GM18868 (cell line): ENCODE measurements around the gene CD4.

ENCODE experiments used
- ATAC-seq: cut with Tn5 transposase; IDR thresholded peaks from one replicate; pipeline ENCODE4 v1.9.1; 2021; ENCODE audit warnings: mild to moderate bottlenecking, moderate library complexity; ENCODE audit not compliant: unreplicated experiment

Gene CD4

DNA sequence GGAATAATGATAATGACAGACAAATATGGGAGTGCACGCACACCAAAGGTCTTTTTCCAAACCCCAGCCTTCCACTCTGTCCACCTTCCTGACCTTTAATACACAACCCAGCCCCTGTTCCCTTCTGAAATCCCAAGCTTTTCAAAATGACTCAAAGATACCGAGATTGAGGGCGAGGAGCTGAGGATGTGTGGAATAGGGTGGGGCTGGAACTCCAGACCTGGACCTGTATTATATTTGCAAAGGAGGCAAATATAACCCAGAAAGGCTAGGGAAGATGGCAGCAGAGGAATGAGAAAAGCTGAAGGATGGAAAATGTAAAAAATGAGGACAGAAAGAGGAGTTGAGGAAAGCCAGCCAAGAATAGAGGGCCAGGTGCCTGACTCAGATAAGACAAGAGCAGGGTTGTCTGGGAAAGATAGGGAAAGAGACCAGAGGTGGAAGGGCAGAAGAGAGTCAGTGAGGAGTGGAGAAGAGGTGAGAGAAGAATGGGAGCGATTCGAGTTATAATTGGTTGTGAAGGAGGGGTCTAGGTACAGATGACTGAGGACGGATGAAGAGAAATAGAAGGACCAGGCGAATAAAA, 24.2 kb upstream of the CD4 start:
- no peak for ATAC-seq

GRCh38 chr12:6765634-6766581, 23.4 kb upstream of the CD4 start, which contains the start of gene PTMS:
Gene PTMS, plus strand, starts transcription at chr12:6766363. Its CDS starts 343 bp downstream, at chr12:6766706.
- peak; percentile 3 for ATAC-seq

DNA sequence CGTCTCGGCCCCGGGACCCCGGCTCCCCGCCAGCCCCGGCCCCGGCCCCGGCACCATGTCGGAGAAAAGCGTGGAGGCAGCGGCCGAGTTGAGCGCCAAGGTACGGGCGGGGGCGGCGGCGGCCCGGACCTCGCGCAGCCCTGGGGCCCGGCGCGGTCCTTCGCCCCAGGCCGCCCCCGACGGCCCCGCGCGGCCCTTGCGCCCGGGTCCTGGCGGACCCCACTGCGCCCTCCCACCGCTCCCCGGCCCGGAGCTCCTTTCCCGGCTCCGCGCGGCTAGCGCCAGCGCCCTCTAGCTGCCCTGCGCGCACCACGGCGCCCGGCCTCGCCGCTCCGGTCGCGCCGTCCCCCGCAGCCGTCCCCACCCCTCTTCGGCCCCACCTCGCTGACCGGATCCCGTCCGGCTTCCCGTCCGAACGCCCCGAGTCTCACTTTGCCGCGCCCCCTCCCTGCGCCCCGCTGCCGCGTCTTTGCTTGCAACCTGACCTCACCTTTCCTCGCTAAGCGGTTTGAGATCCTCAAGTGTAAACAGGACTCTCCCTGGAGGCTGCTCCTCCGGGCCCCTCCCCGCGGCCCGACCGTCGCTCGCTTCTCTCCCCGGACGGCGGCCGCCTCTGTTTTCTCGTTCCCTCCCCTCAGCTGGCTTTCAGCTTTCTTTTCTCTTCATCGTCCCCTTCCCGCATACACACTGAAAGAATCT, 22.5 kb upstream of the CD4 start:
- ATAC-seq = peak; percentile 56

GRCh38 chr12:6767353-6768319, 21.7 kb upstream of the CD4 start:
- no peak for ATAC-seq

DNA sequence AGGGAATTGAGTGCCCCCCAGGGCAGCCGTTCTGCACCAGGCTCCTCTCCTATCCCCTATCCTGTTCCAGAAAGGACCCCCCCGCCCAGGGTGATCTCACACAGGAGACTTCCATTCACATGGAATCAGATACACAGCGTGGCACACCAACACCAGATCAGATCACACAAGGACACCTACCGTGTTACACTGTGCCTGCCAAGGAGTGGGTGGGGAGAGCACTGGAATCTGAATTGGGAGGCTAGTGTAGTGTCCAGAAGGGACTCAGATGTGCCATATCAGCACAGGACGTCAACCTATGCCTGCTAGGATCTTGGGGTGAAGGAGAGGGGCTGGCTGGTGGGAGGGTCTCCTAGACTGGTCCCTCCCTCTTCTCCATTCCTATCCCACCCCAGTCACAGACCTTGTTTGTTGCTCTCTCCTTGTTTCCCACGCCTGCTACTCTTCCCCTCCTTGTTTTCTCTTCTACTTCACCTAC, 20.9 kb upstream of the CD4 start:
- no peak for ATAC-seq

- no peak for ATAC-seq
Observed at GRCh38 chr12:6768990-6769389, 20.3 kb upstream of the CD4 start.

- ATAC-seq = no peak
Observed at GRCh38 chr12:6769666-6770065, 19.7 kb upstream of the CD4 start.

DNA sequence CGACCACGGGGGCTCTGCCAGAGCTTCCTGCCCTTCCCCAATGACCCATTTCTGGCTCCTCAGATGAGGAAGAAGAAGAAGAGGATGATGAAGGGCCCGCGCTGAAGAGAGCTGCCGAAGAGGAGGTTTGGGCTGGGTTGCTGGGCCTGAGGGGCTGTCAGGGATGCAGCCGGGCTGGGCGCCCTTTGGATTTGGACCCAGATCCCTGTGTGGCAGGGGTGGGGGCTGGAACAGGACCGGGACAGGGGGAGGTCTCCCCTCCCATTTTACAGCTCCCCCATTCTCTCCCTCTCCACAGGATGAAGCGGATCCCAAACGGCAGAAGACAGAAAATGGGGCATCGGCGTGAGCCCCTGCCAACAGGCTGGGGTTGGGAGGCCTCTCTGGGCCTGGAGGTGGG, 19.2 kb upstream of the CD4 start:
- ATAC-seq = no peak

- ATAC-seq = no peak
Observed at GRCh38 chr12:6770600-6770999, 18.7 kb upstream of the CD4 start.

DNA sequence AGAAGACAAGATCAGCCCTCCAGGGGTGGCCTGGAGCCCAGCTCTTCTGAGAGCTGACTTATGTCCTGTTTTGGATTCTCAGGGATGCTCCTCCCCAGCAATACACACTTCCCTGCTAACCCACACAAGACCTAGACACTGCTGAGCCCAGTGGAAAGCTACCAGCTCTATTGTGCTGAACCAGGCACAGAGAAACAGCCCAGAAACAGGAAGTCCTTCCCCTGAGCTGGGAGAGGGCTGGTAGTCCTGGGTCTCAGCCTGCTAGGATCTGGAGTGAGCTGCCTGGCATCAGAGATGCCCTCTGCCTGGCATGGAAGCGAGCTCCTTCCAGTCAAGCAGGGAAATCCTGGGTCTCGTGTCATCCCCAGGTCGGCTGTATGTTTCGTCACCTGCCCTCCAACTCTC, 18.2 kb upstream of the CD4 start:
- ATAC-seq = no peak

DNA sequence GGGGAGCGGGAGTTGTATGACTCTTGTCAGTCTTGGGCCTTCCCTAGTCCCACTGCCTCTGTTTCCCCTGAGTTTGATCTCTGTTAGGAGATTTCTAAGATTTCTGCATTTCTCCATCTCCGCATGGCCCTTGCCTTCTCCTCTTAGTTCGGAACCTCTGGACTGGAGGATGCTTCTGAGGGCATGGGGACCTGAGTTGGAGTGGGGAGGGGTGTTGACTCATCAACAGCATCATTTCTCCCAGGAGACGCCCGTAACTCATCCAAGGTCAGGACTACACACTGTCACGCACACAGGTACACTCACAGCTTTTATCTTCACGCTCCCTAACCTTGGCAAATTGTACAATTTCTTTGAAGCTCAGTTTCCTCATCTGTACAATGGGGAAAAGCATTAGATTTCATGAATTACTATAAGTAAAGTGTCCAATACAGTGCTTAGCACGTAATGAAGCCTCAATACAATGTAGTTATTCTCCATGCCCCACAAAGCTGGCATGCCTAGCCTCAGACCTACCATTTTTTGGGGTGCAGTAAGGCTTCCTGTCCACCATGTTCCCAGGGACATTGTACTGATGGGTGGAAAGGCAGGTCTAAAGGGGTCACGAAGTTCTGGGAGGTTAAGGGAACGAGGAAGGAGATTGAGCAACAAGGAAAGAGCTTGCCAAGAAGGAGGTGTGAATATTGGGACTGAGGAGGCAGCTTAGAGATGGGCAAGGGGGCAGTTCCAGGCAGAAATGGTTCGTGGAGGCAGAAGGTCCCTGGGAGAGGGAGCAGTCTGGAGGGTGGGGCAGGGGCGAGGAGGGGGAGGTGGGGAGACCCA, 17.6 kb upstream of the CD4 start:
- ATAC-seq = no peak

- ATAC-seq = no peak
Observed at GRCh38 chr12:6772331-6772695, 17.0 kb upstream of the CD4 start, which contains the start of gene LAG3. Gene LAG3, plus strand, starts transcription at chr12:6772520. Its CDS starts 333 bp downstream, at chr12:6772853.

DNA sequence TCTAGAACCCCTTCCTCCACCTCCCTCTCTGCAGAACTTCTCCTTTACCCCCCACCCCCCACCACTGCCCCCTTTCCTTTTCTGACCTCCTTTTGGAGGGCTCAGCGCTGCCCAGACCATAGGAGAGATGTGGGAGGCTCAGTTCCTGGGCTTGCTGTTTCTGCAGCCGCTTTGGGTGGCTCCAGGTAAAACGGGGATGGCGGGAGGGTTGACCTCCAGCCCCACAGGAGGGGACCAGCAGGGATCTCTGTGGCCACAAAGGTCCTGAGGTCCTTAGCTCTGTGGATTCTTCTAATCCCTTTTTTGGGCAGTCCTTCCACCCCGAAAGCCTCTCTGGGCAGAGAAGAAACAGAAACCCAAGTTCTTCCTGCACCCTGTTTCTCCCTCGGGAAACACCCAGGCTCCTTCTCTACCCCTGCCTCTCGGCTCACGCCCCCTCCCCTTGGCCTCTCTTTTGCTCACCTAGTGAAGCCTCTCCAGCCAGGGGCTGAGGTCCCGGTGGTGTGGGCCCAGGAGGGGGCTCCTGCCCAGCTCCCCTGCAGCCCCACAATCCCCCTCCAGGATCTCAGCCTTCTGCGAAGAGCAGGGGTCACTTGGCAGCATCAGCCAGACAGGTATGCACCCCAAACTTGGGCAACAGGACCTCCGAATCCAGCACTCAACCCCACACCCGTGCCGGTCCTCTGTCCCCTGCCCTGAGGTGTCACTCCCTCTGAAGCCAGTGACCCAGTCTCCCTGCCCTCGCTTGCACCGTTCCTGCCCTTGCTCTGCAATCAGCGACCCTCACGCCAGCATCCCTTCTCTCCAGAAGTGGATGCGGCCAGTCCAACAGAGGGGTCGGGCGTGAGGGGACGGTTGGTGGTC, 16.4 kb upstream of the CD4 start:
- ATAC-seq = no peak

DNA sequence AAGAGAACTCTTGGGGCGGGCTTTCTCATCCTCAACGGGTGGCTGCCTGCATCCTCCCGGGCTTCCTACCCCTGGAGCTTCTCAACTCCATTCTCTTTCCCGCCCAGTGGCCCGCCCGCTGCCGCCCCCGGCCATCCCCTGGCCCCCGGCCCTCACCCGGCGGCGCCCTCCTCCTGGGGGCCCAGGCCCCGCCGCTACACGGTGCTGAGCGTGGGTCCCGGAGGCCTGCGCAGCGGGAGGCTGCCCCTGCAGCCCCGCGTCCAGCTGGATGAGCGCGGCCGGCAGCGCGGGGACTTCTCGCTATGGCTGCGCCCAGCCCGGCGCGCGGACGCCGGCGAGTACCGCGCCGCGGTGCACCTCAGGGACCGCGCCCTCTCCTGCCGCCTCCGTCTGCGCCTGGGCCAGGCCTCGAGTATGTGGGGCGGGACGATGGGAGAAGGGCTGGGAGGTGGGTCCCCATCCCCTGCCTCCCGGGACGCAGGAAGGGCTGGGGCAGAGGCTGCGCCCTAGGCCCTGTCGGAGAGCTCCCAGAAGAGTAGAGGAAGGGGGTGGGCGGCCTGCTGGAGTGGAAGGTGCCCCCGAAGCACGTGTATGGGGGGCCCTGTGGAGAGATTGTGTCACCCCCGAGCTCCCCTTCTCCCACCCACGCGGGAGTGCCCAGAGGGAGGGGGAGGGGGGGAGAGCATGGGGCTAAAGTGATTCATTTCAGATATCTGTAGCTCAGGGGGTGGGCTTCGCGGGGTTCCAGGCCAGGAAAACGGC, 15.6 kb upstream of the CD4 start:
- no peak for ATAC-seq

DNA sequence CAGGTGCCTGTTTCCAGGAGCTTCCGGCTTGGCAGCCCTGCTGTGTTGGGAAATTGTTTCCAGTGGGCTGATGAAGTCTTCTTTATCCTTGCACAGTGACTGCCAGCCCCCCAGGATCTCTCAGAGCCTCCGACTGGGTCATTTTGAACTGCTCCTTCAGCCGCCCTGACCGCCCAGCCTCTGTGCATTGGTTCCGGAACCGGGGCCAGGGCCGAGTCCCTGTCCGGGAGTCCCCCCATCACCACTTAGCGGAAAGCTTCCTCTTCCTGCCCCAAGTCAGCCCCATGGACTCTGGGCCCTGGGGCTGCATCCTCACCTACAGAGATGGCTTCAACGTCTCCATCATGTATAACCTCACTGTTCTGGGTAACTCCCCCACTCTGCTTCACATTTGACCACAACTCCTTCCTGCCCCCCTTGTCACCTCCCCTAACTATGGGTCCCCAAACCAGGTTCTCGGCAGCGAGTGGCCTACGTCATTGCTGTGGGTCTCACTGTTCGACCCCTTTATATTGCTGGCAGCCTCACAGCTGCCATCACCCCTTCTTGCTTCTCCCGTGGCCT, 14.7 kb upstream of the CD4 start:
- ATAC-seq = no peak

GRCh38 chr12:6775185-6776174, 13.8 kb upstream of the CD4 start:
- ATAC-seq = no peak
